ENCODE data around the gene SOAT2. TPM values are rescaled to one million over a fixed set of nuclear protein-coding genes. Genes with fewer than 3 reads are reported as not detected.

SOAT2 gene
- total RNA-seq, 4 donors from 2014 or later, result not detected

DNA sequence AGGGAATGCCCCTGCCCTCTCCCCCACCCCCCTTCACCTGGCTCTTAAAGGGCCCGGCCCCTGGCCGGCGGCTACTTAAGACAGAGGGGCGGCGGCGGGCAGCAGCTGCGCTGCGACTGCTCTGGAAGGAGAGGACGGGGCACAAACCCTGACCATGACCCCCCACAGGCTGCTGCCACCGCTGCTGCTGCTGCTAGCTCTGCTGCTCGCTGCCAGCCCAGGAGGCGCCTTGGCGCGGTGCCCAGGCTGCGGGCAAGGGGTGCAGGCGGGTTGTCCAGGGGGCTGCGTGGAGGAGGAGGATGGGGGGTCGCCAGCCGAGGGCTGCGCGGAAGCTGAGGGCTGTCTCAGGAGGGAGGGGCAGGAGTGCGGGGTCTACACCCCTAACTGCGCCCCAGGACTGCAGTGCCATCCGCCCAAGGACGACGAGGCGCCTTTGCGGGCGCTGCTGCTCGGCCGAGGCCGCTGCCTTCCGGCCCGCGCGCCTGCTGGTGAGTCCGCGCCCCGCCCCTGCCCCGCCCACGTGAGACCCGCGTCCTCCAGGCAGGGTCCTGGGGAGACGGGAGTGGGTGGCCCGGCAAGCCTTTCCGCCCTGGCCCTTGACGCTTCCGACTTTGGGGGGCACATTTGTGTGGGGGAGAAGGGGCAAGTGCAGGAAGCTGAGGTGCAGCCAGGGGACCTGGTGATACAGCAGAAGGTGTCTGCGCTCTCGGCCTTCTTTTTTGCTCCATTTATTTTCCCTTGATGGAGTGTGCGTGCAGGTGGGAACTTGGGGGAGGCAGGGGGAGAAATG, 5.5 kb upstream of the SOAT2 start, which contains the start of gene IGFBP6:
TSS of gene IGFBP6 (plus strand) at position 104 of the 790 bp plus-strand sequence. CDS start at position 155, 51 bp downstream.
- Histone ChIP-seq H3K36me3 (peaks cover 4% of the 10 kb centered on the region), H3K9me3 (no peaks in the 10 kb centered on the region), H3K4me3 (peak within 1 kb of the TSS; percentile 61), H3K27me3 (no peaks in the 10 kb centered on the region), H3K4me1 (peaks cover 46% of the 10 kb centered on the region), H3K27ac (peak within 1 kb of the TSS; percentile 85)
- TF ChIP-seq POLR2AphosphoS5 (IDR thresholded peaks at IDR 0.05) (no peak), POLR2A (IDR thresholded peaks at IDR 0.05) (no peak), EP300 (IDR thresholded peaks at IDR 0.05) (no peak)
- TF ChIP-seq, protein P1, sequence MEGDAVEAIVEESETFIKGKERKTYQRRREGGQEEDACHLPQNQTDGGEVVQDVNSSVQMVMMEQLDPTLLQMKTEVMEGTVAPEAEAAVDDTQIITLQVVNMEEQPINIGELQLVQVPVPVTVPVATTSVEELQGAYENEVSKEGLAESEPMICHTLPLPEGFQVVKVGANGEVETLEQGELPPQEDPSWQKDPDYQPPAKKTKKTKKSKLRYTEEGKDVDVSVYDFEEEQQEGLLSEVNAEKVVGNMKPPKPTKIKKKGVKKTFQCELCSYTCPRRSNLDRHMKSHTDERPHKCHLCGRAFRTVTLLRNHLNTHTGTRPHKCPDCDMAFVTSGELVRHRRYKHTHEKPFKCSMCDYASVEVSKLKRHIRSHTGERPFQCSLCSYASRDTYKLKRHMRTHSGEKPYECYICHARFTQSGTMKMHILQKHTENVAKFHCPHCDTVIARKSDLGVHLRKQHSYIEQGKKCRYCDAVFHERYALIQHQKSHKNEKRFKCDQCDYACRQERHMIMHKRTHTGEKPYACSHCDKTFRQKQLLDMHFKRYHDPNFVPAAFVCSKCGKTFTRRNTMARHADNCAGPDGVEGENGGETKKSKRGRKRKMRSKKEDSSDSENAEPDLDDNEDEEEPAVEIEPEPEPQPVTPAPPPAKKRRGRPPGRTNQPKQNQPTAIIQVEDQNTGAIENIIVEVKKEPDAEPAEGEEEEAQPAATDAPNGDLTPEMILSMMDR (IDR thresholded peaks at IDR 0.05), result no peak
- 3% methylated on average over 17 of the region's 51 CpGs for WGBS
- peak; percentile 83 to 84 for DNase-seq (ENCODE audit: low spot score in 2 of 2)

DNA sequence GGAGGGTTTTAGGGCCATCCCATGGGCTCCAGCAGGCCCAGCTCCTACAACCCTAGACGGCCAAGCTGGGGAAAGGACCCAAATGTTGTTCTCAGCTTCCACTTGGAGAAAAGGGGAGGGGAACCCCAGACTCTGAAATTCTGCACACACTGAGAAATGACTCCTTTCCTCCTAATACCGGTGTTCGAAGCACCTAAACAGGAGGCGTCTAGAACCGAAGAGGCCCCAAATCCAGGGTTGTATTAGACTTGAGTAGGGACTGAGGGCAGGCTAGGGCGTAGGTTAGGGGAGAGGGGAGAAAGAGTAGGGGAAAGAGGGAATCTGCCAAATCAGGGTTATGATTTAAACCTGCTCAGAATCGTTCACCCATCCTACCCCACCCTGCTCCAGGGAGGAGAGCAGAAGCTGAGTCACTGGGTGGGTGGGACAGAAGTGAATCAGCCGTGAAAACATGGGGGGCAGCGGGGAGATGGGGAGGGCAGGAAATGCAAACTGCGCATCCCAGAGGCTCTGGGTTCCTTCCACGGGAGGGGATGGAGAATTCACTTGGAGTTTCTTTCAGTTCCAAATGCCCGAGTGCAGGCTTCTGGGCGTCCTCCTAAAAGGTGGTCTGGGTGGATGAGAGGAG, 4.8 kb upstream of the SOAT2 start:
- H3K9me3 ChIP-seq, result no peaks in the 10 kb centered on the region
- H3K4me1 ChIP-seq, result peaks cover 48% of the 10 kb centered on the region
- peak overlapping the region; percentile 85 for H3K27ac ChIP-seq
- no peaks in the 10 kb centered on the region for H3K27me3 ChIP-seq
- peak; percentile 65 to 78 for DNase-seq (ENCODE audit: low spot score in 2 of 2)
- H3K36me3 ChIP-seq, result peaks cover 4% of the 10 kb centered on the region
- TF ChIP-seq EP300 (IDR thresholded peaks at IDR 0.05) (no peak), POLR2AphosphoS5 (IDR thresholded peaks at IDR 0.05) (no peak), POLR2A (IDR thresholded peaks at IDR 0.05) (no peak)
- TF ChIP-seq, protein P1 (IDR thresholded peaks at IDR 0.05), result no peak
- WGBS, result 34% methylated on average over 13 of the region's 13 CpGs
- H3K4me3 ChIP-seq, result peak overlapping the region; percentile 61

DNA sequence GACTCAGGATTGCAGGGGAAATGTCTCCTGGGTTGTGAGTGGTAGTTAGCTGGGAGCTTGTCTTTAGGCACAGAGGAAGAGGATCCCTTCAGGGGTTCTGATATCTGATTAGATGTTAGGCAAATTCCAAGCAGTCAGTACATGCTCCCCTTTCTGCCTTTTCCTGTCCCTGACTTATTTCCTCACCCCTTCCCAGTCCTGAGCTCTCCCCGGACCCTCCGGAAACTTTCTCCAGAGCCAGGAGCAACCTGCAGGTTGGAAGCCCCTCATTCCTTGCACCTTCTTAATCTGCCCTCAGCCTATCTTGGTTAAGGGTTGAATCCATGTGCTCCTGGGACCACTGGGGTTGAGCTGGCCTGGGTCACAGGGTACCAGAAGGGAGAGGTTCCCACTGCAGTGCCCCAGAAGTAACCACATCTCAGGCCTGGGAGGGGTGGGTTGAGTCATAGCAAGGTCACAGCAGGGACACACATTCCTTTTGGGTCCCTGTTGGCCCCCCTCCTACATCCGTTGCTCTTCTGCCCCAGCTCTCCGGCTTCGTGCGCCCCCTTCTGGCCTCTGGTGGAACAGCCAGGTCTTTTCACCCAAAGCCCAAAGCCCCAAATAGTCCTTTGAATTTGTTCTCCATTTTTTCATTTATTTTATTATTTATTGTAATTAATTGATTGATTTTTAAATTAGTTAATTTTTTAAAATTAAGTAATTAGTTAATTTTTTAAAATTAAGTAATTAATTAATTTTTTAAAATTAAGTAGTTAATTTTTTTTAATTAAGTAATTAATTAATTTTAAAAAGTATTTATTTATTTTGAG, 4.0 kb upstream of the SOAT2 start:
- peak; percentile 96 for DNase-seq (ENCODE audit: low spot score in 2 of 2)
- TF ChIP-seq, protein P1 (IDR thresholded peaks at IDR 0.05), result peak; percentile 91 to 97
- TF ChIP-seq POLR2AphosphoS5 (IDR thresholded peaks at IDR 0.05) (peak in 2 of 3 donors; percentile 63 to 73), EP300 (IDR thresholded peaks at IDR 0.05) (no peak)
- peak overlapping the region; percentile 61 for H3K4me3 ChIP-seq
- 14% methylated on average over 6 of the region's 6 CpGs for WGBS
- peaks cover 4% of the 10 kb centered on the region for H3K36me3 ChIP-seq
- no peaks in the 10 kb centered on the region for H3K9me3 ChIP-seq
- H3K27me3 ChIP-seq, result no peaks in the 10 kb centered on the region
- peak overlapping the region; percentile 85 for H3K27ac ChIP-seq
- peaks cover 54% of the 10 kb centered on the region for H3K4me1 ChIP-seq

DNA sequence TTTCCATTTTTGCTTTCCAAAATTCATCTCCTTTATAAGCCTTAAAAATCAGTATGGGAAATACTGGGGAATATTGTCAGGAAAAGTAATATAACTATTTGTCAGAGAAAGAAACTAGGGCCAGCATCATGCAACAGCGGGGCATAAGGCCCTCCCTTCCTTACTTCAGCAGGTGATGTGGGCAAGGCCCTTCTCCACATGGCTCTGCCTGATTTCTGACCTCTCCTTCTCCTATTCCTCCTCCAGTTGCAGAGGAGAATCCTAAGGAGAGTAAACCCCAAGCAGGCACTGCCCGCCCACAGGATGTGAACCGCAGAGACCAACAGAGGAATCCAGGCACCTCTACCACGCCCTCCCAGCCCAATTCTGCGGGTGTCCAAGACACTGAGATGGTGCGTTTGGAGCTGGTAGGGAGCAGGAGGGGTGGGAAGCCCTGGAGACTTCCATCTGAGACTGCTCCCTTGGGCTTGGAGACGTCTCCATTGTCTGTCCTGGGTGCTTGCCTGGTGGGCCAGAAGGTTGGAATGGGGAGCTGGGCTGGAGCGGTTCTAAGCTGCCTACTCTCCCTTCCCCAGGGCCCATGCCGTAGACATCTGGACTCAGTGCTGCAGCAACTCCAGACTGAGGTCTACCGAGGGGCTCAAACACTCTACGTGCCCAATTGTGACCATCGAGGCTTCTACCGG, 2.7 kb upstream of the SOAT2 start:
- no peak overlapping the region for H3K27ac ChIP-seq
- no peaks in the 10 kb centered on the region for H3K9me3 ChIP-seq
- H3K36me3 ChIP-seq, result peaks cover 4% of the 10 kb centered on the region
- peak; percentile 40 to 65 for DNase-seq (ENCODE audit: low spot score in 2 of 2)
- 90% methylated on average over 10 of the region's 13 CpGs for WGBS
- H3K4me3 ChIP-seq, result peak overlapping the region; percentile 28
- TF ChIP-seq POLR2AphosphoS5 (IDR thresholded peaks at IDR 0.05), result no peak
- TF ChIP-seq, protein P1 (IDR thresholded peaks at IDR 0.05), result no peak
- no peak for TF ChIP-seq EP300 (IDR thresholded peaks at IDR 0.05)
- no peak for TF ChIP-seq POLR2A (IDR thresholded peaks at IDR 0.05)
- H3K4me1 ChIP-seq, result peaks cover 54% of the 10 kb centered on the region
- no peaks in the 10 kb centered on the region for H3K27me3 ChIP-seq

Data from suprapubic skin (tissue), 4 donors.